ENCODE measurements around the gene RALGDS. TPM values are rescaled to one million over a fixed set of nuclear protein-coding genes. Genes with fewer than 3 reads are reported as not detected.

Gene RALGDS
- total and polyA plus RNA-seq, 2 donors (not counting 3 experiments of a cell fraction or from before 2014, with no cell fraction given): 41.4 to 60.0 TPM

- Histone ChIP-seq H3K4me1 (ENCODE audit: control insufficient read depth, extremely low read depth, insufficient read depth, low read length) (no peaks in the 10 kb centered on the region), H3K9ac (replicated peaks; ENCODE audit: extremely low read depth, insufficient read depth, low read length) (no peak overlapping the region), H3K36me3 (ENCODE audit: control insufficient read depth in 2 of 2, extremely low read depth in 1 of 2, insufficient read depth in 2 of 2, low read length in 2 of 2) (peaks cover 11 to 76% of the 10 kb centered on the region in 2 experiments), H3K9me3 (replicated peaks; ENCODE audit: control insufficient read depth, insufficient read depth, low read length) (no peaks in the 10 kb centered on the region), H3K4me3 (replicated peaks in 1 of 3; ENCODE audit: insufficient read depth in 1 of 3, low read depth in 1 of 3, low read length in 3 of 3) (no peak overlapping the region), H3K79me2 (ENCODE audit: control insufficient read depth, insufficient read depth, low read length) (no peaks in the 10 kb centered on the region), H3K4me2 (ENCODE audit: insufficient read depth, low read length) (no peak overlapping the region), H3K27ac (ENCODE audit: insufficient read depth, low read depth, low read length) (no peak overlapping the region), H3K9me1 (replicated peaks; ENCODE audit: control insufficient read depth, extremely low read depth, insufficient read depth, low read length) (no peaks in the 10 kb centered on the region), H3K27me3 (ENCODE audit: control insufficient read depth in 2 of 2, insufficient read depth in 2 of 2, low read length in 2 of 2) (no peaks in the 10 kb centered on the region), H2AFZ (ENCODE audit: low read depth, low read length) (no peak overlapping the region), H4K20me1 (replicated peaks; ENCODE audit: control insufficient read depth, extremely low read depth, insufficient read depth, low read length) (no peaks in the 10 kb centered on the region)
- no peak for TF ChIP-seq POLR2AphosphoS5 (IDR thresholded peaks at IDR 0.05; ENCODE audit: insufficient read depth, low read depth, low read length)
- no peak for TF ChIP-seq CTCF (IDR thresholded peaks at IDR 0.05; ENCODE audit: extremely low read depth in 1 of 2, insufficient read depth in 1 of 2, low read depth in 1 of 2, low read length in 2 of 2)
- TF ChIP-seq GATA2 (IDR thresholded peaks at IDR 0.05; ENCODE audit: insufficient read depth, insufficient read length, low read depth, low read length): no peak
- TF ChIP-seq MAX (IDR thresholded peaks at IDR 0.05; ENCODE audit: insufficient read depth, insufficient read length): no peak
- TF ChIP-seq EZH2 (IDR thresholded peaks at IDR 0.05; ENCODE audit: borderline replicate concordance, low read depth, low read length, severe bottlenecking): no peak
- no peak for TF ChIP-seq FOS (IDR thresholded peaks at IDR 0.05; ENCODE audit: borderline replicate concordance, insufficient read depth, low read length)
- TF ChIP-seq JUN (IDR thresholded peaks at IDR 0.05; ENCODE audit: borderline replicate concordance, insufficient read depth, insufficient read length, low read depth): no peak
- TF ChIP-seq POLR2A (IDR thresholded peaks at IDR 0.05; ENCODE audit: low read depth, low read length): no peak
- CTCF ChIA-PET: interaction anchor here (1.1 to 8.0 kb wide), 3 partner anchors 12 to 42 kb away, joined by 3 to 110 read pairs (median 3); no protein-coding TSS in a partner anchor
- intact Hi-C loops (cut with micrococcal nuclease) (loop anchor here (2.0 kb wide), 1 partner anchor 15 kb away; the partner anchor contains the start of gene RALGDS), dilution Hi-C loops (cut with MboI; ENCODE audit: extremely low pct_ligation_motif_present, low sequenced_read_pairs) (no loop called here)
- BruUV-seq (replicated peaks): no TSS peak
- DNase-seq (ENCODE audit: low read depth, low spot score) (no peak), FAIRE-seq (no peak)
- POLR2A ChIA-PET: no interaction called here
Measured at GRCh38 chr9:133105461-133105770, 15.6 kb downstream of the RALGDS start.

Data from endothelial cell of umbilical vein (primary cell).